ENCODE results near the gene ACADSB. TPM values are rescaled to one million over a fixed set of nuclear protein-coding genes. Genes with fewer than 3 reads are reported as not detected.

The ACADSB gene
- total RNA-seq, 1 donor, result 4.3 TPM

DNA sequence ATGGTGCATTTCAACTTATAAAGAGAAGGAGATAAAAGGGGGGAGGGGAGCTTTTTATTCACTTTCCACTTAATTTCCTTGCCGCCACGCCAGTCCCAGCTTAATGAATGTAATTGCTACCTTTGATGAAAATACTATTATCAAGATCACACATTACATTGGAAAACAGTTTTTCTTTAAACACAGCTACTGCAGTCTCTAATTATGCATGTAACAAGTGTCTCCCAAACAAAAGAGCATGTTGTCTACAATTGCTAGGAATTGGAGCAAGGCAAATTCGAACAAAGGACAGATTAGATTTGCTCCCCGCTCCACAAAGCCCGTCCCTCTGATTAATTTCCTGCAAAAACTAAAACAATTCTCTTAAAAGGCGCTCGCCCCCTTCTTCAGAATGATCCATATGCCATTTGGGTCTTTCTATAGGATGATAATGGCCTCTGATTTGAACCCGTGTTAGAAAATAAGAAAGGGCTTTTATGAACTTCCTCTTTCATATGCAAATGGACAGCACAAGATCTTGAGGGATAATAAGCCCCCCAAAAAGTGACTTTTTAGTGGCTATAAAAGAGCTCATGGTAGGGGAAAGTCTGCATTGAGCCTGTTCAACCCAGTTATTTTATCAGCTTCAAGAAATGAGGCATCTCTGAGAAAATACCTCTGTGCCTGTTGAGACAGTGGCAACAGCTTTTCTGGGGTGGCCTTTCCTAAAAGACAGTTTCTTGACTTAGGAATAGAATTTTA lies 60.6 kb downstream of the ACADSB start:
- no peak for DNase-seq (ENCODE audit: low read depth)
- H3K4me3 ChIP-seq (ENCODE audit: low read depth, low read length), result no peak overlapping the region
- TF ChIP-seq, protein P1, sequence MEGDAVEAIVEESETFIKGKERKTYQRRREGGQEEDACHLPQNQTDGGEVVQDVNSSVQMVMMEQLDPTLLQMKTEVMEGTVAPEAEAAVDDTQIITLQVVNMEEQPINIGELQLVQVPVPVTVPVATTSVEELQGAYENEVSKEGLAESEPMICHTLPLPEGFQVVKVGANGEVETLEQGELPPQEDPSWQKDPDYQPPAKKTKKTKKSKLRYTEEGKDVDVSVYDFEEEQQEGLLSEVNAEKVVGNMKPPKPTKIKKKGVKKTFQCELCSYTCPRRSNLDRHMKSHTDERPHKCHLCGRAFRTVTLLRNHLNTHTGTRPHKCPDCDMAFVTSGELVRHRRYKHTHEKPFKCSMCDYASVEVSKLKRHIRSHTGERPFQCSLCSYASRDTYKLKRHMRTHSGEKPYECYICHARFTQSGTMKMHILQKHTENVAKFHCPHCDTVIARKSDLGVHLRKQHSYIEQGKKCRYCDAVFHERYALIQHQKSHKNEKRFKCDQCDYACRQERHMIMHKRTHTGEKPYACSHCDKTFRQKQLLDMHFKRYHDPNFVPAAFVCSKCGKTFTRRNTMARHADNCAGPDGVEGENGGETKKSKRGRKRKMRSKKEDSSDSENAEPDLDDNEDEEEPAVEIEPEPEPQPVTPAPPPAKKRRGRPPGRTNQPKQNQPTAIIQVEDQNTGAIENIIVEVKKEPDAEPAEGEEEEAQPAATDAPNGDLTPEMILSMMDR (IDR thresholded peaks at IDR 0.05; ENCODE audit: insufficient read depth, low read depth, low read length), result no peak

DNA sequence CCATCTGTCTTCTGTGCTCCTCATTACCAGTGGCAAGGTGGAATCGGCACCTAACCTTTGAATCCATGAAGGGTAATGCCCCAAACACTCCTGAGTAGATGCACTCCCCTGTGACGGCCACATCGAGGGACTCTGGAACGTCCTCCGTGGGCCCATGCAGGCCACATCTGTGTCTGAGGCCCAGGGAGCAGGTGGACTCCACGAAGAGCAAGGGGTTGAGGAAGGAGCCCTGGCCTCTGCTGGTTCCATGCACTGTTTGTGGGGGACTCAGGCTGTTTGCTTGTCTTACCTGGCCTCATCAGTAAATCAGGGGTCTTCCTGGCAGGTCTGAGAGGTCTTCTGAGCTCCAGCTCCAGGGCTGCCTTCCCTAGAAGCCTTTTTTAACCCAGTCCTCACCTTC lies 64.4 kb downstream of the ACADSB start:
- DNase-seq (ENCODE audit: low read depth), result no peak
- no peak overlapping the region for H3K4me3 ChIP-seq (ENCODE audit: low read depth, low read length)
- TF ChIP-seq, protein P1 (IDR thresholded peaks at IDR 0.05; ENCODE audit: insufficient read depth, low read depth, low read length), result no peak

GRCh38 chr10:123074215-123074614 lies 65.4 kb downstream of the ACADSB start:
- no peak for DNase-seq (ENCODE audit: low read depth)
- TF ChIP-seq, protein P1 (IDR thresholded peaks at IDR 0.05; ENCODE audit: insufficient read depth, low read depth, low read length), result no peak
- H3K4me3 ChIP-seq (ENCODE audit: low read depth, low read length), result no peak overlapping the region

DNA sequence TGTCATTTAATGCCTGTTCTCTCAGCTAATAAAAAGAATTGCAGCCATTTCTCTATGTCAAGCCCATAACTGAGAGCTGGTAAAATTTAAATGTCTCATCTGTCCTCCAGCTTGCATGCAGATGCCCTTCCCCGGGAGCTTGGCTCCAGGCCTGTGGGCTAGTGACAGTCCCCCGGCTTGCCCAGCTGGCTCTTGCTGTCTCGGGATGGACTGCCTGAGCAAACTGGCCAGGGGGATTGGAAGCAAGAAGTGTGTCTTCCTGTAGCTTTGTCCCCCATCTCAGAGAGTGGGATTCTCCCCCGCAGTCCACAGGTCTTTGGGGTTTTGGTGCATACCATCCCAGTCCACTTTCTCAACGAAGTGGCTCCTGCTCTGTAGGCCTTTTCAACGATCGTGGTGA lies 73.1 kb downstream of the ACADSB start:
- DNase-seq (ENCODE audit: low read depth), result no peak
- H3K4me3 ChIP-seq (ENCODE audit: low read depth, low read length), result no peak overlapping the region
- TF ChIP-seq, protein P1 (IDR thresholded peaks at IDR 0.05; ENCODE audit: insufficient read depth, low read depth, low read length), result no peak

DNA sequence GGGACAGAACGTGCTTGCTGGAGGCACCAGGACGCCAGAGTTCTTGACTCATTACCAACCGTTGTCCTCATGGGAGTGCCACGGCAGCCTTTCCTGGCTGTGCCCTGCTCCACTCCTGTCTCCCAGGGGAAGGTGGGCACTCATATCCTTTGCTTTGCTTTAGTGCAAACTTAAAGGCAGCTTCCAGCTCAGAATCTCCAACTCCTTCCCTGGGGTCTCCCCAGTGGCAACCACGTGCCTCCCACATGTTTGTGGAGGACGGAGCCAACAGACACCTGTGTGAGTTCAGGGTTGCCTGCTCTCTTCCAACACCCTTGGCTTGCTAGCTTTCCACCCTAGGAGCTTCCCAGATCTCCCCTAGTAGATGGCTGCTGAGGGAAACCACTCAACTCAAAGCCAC lies 75.0 kb downstream of the ACADSB start:
- TF ChIP-seq, protein P1 (IDR thresholded peaks at IDR 0.05; ENCODE audit: insufficient read depth, low read depth, low read length), result no peak
- H3K4me3 ChIP-seq (ENCODE audit: low read depth, low read length), result no peak overlapping the region
- DNase-seq (ENCODE audit: low read depth), result no peak

- DNase-seq (ENCODE audit: low read depth), result no peak
- H3K4me3 ChIP-seq (ENCODE audit: low read depth, low read length), result no peak overlapping the region
- TF ChIP-seq, protein P1 (IDR thresholded peaks at IDR 0.05; ENCODE audit: insufficient read depth, low read depth, low read length), result no peak
Measured at GRCh38 chr10:123086281-123086680, 77.5 kb downstream of the ACADSB start.

DNA sequence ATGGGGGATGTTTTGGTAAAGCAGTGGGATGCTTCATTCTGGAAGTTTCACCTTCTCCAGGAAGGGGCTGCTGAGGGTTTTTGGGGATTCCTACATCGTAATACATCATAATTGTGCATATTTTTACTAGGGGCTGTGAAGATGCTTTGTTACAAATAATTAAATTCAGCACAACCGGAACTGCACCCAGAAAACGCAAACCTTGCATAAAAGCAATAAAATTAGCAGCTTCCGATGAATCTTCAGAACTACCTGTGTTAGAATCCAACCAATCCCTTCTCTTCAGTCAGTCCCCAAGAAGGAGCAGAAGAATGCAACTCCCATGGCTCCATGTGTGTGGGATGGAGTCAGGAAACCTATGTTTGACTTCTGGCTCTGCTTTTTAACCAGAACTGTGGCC lies 78.5 kb downstream of the ACADSB start:
- TF ChIP-seq, protein P1 (IDR thresholded peaks at IDR 0.05; ENCODE audit: insufficient read depth, low read depth, low read length), result no peak
- DNase-seq (ENCODE audit: low read depth), result no peak
- no peak overlapping the region for H3K4me3 ChIP-seq (ENCODE audit: low read depth, low read length)
